Measurements from ENCODE around the gene OLFML2A. TPM values are rescaled to one million over a fixed set of nuclear protein-coding genes. Genes with fewer than 3 reads are reported as not detected.

Gene OLFML2A
- polyA plus RNA-seq, 1 donor from 2014 or later, result 0.15 TPM

GRCh38 chr9:124809211-124809610 is 32.3 kb downstream of the OLFML2A start:
- H3K36me3 ChIP-seq (ENCODE audit: insufficient read depth, low read length), result no peaks in the 10 kb centered on the region
- H3K27me3 ChIP-seq (ENCODE audit: insufficient read depth, low read depth, low read length), result no peaks in the 10 kb centered on the region
- no peaks in the 10 kb centered on the region for H3K79me2 ChIP-seq (replicated peaks; ENCODE audit: insufficient read depth, low read length)
- H3K27ac ChIP-seq (ENCODE audit: low read length), result no peak overlapping the region
- H3K9ac ChIP-seq (ENCODE audit: low read length), result no peak overlapping the region
- H3K4me2 ChIP-seq (ENCODE audit: low read length), result no peak overlapping the region
- H3K9me3 ChIP-seq (ENCODE audit: low read length), result no peaks in the 10 kb centered on the region
- H3K4me3 ChIP-seq (ENCODE audit: low read length), result no peak overlapping the region
- H3K9me2 ChIP-seq (ENCODE audit: insufficient read depth, low read length), result no peaks in the 10 kb centered on the region
- no peak overlapping the region for H2AFZ ChIP-seq (ENCODE audit: low read depth, low read length)
- TF ChIP-seq EP300 (conservative IDR thresholded peaks at IDR 0.05; ENCODE audit: poor library complexity, severe bottlenecking), result no peak
- TF ChIP-seq MXI1 (conservative IDR thresholded peaks at IDR 0.05; ENCODE audit: poor library complexity, severe bottlenecking), result no peak
- TF ChIP-seq, protein P1, sequence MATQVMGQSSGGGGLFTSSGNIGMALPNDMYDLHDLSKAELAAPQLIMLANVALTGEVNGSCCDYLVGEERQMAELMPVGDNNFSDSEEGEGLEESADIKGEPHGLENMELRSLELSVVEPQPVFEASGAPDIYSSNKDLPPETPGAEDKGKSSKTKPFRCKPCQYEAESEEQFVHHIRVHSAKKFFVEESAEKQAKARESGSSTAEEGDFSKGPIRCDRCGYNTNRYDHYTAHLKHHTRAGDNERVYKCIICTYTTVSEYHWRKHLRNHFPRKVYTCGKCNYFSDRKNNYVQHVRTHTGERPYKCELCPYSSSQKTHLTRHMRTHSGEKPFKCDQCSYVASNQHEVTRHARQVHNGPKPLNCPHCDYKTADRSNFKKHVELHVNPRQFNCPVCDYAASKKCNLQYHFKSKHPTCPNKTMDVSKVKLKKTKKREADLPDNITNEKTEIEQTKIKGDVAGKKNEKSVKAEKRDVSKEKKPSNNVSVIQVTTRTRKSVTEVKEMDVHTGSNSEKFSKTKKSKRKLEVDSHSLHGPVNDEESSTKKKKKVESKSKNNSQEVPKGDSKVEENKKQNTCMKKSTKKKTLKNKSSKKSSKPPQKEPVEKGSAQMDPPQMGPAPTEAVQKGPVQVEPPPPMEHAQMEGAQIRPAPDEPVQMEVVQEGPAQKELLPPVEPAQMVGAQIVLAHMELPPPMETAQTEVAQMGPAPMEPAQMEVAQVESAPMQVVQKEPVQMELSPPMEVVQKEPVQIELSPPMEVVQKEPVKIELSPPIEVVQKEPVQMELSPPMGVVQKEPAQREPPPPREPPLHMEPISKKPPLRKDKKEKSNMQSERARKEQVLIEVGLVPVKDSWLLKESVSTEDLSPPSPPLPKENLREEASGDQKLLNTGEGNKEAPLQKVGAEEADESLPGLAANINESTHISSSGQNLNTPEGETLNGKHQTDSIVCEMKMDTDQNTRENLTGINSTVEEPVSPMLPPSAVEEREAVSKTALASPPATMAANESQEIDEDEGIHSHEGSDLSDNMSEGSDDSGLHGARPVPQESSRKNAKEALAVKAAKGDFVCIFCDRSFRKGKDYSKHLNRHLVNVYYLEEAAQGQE (IDR thresholded peaks at IDR 0.05; ENCODE audit: borderline replicate concordance), result no peak
- TF ChIP-seq EZH2 (IDR thresholded peaks at IDR 0.05; ENCODE audit: borderline replicate concordance, insufficient read depth, low read length, poor library complexity, severe bottlenecking), result no peak
- TF ChIP-seq POLR2AphosphoS5 (IDR thresholded peaks at IDR 0.05), result no peak
- TF ChIP-seq SMC3 (conservative IDR thresholded peaks at IDR 0.05; ENCODE audit: poor library complexity), result no peak
- no peak for TF ChIP-seq CTCF (IDR thresholded peaks at IDR 0.05; ENCODE audit: poor library complexity, severe bottlenecking)
- TF ChIP-seq RAD21 (conservative IDR thresholded peaks at IDR 0.05), result no peak
- no peaks in the 10 kb centered on the region for H3F3A ChIP-seq (ENCODE audit: insufficient read depth, low read length, poor library complexity, severe bottlenecking)
- no peaks in the 10 kb centered on the region for H4K20me1 ChIP-seq (ENCODE audit: insufficient read depth)

DNA sequence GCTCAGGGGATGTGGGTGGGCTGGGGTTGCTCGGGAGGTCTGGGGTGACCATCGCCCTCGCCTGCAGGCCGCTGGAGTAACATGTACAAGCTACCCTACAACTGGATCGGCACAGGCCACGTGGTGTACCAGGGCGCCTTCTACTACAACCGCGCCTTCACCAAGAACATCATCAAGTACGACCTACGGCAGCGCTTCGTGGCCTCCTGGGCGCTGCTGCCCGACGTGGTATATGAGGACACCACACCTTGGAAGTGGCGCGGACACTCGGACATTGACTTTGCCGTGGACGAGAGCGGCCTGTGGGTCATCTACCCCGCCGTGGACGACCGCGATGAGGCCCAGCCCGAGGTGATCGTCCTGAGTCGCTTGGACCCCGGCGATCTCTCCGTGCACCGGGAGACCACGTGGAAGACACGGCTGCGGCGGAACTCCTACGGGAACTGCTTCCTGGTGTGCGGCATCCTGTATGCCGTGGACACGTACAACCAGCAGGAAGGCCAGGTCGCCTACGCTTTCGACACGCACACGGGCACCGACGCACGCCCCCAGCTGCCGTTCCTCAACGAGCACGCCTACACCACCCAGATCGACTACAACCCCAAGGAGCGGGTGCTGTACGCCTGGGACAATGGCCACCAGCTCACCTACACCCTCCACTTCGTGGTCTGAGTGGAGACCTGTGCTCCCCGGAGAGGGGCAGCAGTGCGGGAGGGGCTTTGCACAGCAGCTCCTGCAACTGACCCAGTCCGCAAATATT is 33.0 kb downstream of the OLFML2A start:
- TF ChIP-seq EP300 (conservative IDR thresholded peaks at IDR 0.05; ENCODE audit: poor library complexity, severe bottlenecking) (no peak), RAD21 (conservative IDR thresholded peaks at IDR 0.05) (no peak), MXI1 (conservative IDR thresholded peaks at IDR 0.05; ENCODE audit: poor library complexity, severe bottlenecking) (no peak), POLR2AphosphoS5 (IDR thresholded peaks at IDR 0.05) (no peak), CTCF (IDR thresholded peaks at IDR 0.05; ENCODE audit: poor library complexity, severe bottlenecking) (no peak), SMC3 (conservative IDR thresholded peaks at IDR 0.05; ENCODE audit: poor library complexity) (no peak), TAF1 (IDR thresholded peaks at IDR 0.05; ENCODE audit: low read depth) (no peak), EZH2 (IDR thresholded peaks at IDR 0.05; ENCODE audit: borderline replicate concordance, insufficient read depth, low read length, poor library complexity, severe bottlenecking) (no peak)
- TF ChIP-seq, protein P1 (IDR thresholded peaks at IDR 0.05; ENCODE audit: borderline replicate concordance), result no peak
- H3K9me3 ChIP-seq (ENCODE audit: low read length), result no peaks in the 10 kb centered on the region
- no peaks in the 10 kb centered on the region for H3K27me3 ChIP-seq (ENCODE audit: insufficient read depth, low read depth, low read length)
- H3K9ac ChIP-seq (ENCODE audit: low read length), result no peak overlapping the region
- no peak overlapping the region for H3K4me3 ChIP-seq (ENCODE audit: low read length)
- H2AFZ ChIP-seq (ENCODE audit: low read depth, low read length), result no peak overlapping the region
- H3K36me3 ChIP-seq (ENCODE audit: insufficient read depth, low read length), result no peaks in the 10 kb centered on the region
- H3K27ac ChIP-seq (ENCODE audit: low read length), result no peak overlapping the region
- H3K4me2 ChIP-seq (ENCODE audit: low read length), result no peak overlapping the region
- no peaks in the 10 kb centered on the region for H3K79me2 ChIP-seq (replicated peaks; ENCODE audit: insufficient read depth, low read length)
- no peaks in the 10 kb centered on the region for H3F3A ChIP-seq (ENCODE audit: insufficient read depth, low read length, poor library complexity, severe bottlenecking)
- H4K20me1 ChIP-seq (ENCODE audit: insufficient read depth), result no peaks in the 10 kb centered on the region
- H3K9me2 ChIP-seq (ENCODE audit: insufficient read depth, low read length), result no peaks in the 10 kb centered on the region

Data from neural cell (in vitro differentiated cells).